CD8-positive, alpha-beta memory T cell (primary cell): Measurements from ENCODE around the gene CLCN7. TPM values are rescaled to one million over a fixed set of nuclear protein-coding genes. Genes with fewer than 3 reads are reported as not detected.

Source experiments
- CTCF ChIA-PET: fragments of 350-600 bp; sonication (Branson Sonifier 250); formaldehyde crosslinking; loops from one replicate; lab custom pipeline; 2021; ENCODE audit warnings: antibody characterized with exemption; lab: Charles Lee
- POLR2A ChIA-PET: fragments of 350-600 bp; sonication (Branson Sonifier 250); formaldehyde crosslinking; loops from one replicate; lab custom pipeline; 2021; ENCODE audit warnings: antibody characterized with exemption; lab: Charles Lee
- DNase-seq, 5 donors: peaks; one replicate each; pipeline versions ENCODE4 v3.0.0 to v3.0.0-alpha.2; 2020 to 2022; ENCODE audit warnings: mixed read lengths in 1 of 5
- H3K27ac ChIP-seq: one replicate; pipeline ENCODE4 v1.7.0; 2013; ENCODE audit warnings: low read depth, mild to moderate bottlenecking, low read length, moderate library complexity
- H3K27me3 ChIP-seq: 2 replicates; pipeline ENCODE4 v1.7.0; 2013; ENCODE audit warnings: low read length, mild to moderate bottlenecking; ENCODE audit not compliant: insufficient read depth, poor library complexity, severe bottlenecking
- H3K36me3 ChIP-seq: 2 replicates; pipeline ENCODE4 v1.7.0; 2013; ENCODE audit warnings: mild to moderate bottlenecking, low read length, moderate library complexity; ENCODE audit not compliant: insufficient read depth
- H3K4me1 ChIP-seq: 2 replicates; pipeline ENCODE4 v1.7.0; 2013; ENCODE audit warnings: mild to moderate bottlenecking, low read length, moderate library complexity; ENCODE audit not compliant: insufficient read depth
- H3K4me3 ChIP-seq: 2 replicates; pipeline ENCODE4 v1.7.0; 2013; ENCODE audit warnings: mild to moderate bottlenecking, low read length
- H3K9me3 ChIP-seq: 2 replicates; pipeline ENCODE4 v1.7.0; 2013; ENCODE audit warnings: mild to moderate bottlenecking, low read length
- H3K27ac Mint-ChIP-seq, 8 donors: one replicate each; pipeline ENCODE4 v1.8.0; 2020 to 2021; ENCODE audit warnings: mixed read lengths in 8 of 8, mild to moderate bottlenecking in 6 of 8, inconsistent platforms in 3 of 8, moderate library complexity in 3 of 8
- H3K27me3 Mint-ChIP-seq, 2 donors: one replicate each; pipeline ENCODE4 v1.8.0; 2020 to 2021; ENCODE audit warnings: mixed read lengths in 2 of 2, mild to moderate bottlenecking in 1 of 2, moderate library complexity in 1 of 2
- H3K36me3 Mint-ChIP-seq, 3 donors: one replicate each; pipeline ENCODE4 v1.8.0; 2020 to 2021; ENCODE audit warnings: mixed read lengths in 3 of 3, inconsistent platforms in 1 of 3, mild to moderate bottlenecking in 1 of 3
- H3K4me1 Mint-ChIP-seq, 3 donors: one replicate each; pipeline ENCODE4 v1.8.0; 2020 to 2021; ENCODE audit warnings: mixed read lengths in 3 of 3, inconsistent platforms in 1 of 3, mild to moderate bottlenecking in 1 of 3
- H3K4me3 Mint-ChIP-seq, 7 donors: one replicate each; pipeline ENCODE4 v1.8.0; 2020 to 2021; ENCODE audit warnings: mixed read lengths in 7 of 7, mild to moderate bottlenecking in 6 of 7, moderate library complexity in 4 of 7, inconsistent platforms in 2 of 7
- H3K9me3 Mint-ChIP-seq, 5 donors: one replicate each; pipeline ENCODE4 v1.8.0; 2020 to 2022; ENCODE audit warnings: mixed read lengths in 5 of 5, mild to moderate bottlenecking in 3 of 5, moderate library complexity in 2 of 5, inconsistent platforms in 1 of 5
- polyA plus RNA-seq: library from polyadenylated mRNA; unstranded; fragments of 300-500 nt; fragmentation: Illumina TruSeq; gene quantifications from one replicate; pipeline ENCODE4 v1.2.3, GENCODE V29; 2021
- total RNA-seq, 2 experiments: library from RNA; stranded (reverse); gene quantifications; one replicate each; pipeline ENCODE4 v1.2.3, GENCODE V29; 2021

Gene CLCN7
- total and polyA plus RNA-seq, 3 experiments from 2014 or later = 29.3 to 59.1 (median 52.8) TPM

- ChIA-PET CTCF (no interaction called here), POLR2A (no interaction called here)
- Histone ChIP-seq H3K27ac (no peak overlapping the region), H3K9me3 (no peaks in the 10 kb centered on the region), H3K4me3 (no peak overlapping the region), H3K27me3 (no peaks in the 10 kb centered on the region), H3K36me3 (no peaks in the 10 kb centered on the region), H3K4me1 (no peaks in the 10 kb centered on the region)
- no peak for DNase-seq
- Mint-ChIP-seq H3K27ac (peak overlapping the region in 2 of 8 donors; percentile 11 to 94), H3K4me1 (peaks cover 18 to 33% (median 22%) of the 10 kb centered on the region in 3 donors), H3K36me3 (peaks cover 0 to 24% (median 2%) of the 10 kb centered on the region in 3 donors), H3K9me3 (no peaks in the 10 kb centered on the region), H3K4me3 (no peak overlapping the region), H3K27me3 (no peaks in the 10 kb centered on the region)
These were observed 7.8 kb downstream of the CLCN7 start for GRCh38 chr16:1466968-1467521.

- no peaks in the 10 kb centered on the region for H3K36me3 ChIP-seq
- peaks cover 0 to 29% (median 3%) of the 10 kb centered on the region in 3 donors for H3K36me3 Mint-ChIP-seq
- no peak overlapping the region for H3K4me3 ChIP-seq
- ChIA-PET CTCF (no interaction called here), POLR2A (no interaction called here)
- H3K27ac ChIP-seq = no peak overlapping the region
- no peak overlapping the region for H3K4me3 Mint-ChIP-seq
- H3K9me3 Mint-ChIP-seq = no peaks in the 10 kb centered on the region
- H3K4me1 Mint-ChIP-seq = peaks cover 10 to 26% (median 16%) of the 10 kb centered on the region in 3 donors
- peak overlapping the region in 1 of 8 donors; percentile 79 for H3K27ac Mint-ChIP-seq
- no peak for DNase-seq
- H3K27me3 Mint-ChIP-seq = no peaks in the 10 kb centered on the region
- no peaks in the 10 kb centered on the region for H3K27me3 ChIP-seq
- H3K4me1 ChIP-seq = no peaks in the 10 kb centered on the region
- no peaks in the 10 kb centered on the region for H3K9me3 ChIP-seq
These were observed 8.8 kb downstream of the CLCN7 start for GRCh38 chr16:1466054-1466453.

GRCh38 chr16:1465567-1465915, 9.3 kb downstream of the CLCN7 start:
- Histone ChIP-seq H3K27ac (no peak overlapping the region), H3K36me3 (no peaks in the 10 kb centered on the region), H3K9me3 (no peaks in the 10 kb centered on the region), H3K4me1 (no peaks in the 10 kb centered on the region), H3K27me3 (no peaks in the 10 kb centered on the region), H3K4me3 (no peak overlapping the region)
- no peaks in the 10 kb centered on the region for H3K27me3 Mint-ChIP-seq
- H3K9me3 Mint-ChIP-seq = no peaks in the 10 kb centered on the region
- H3K27ac Mint-ChIP-seq = no peak overlapping the region
- peaks cover 10 to 21% (median 11%) of the 10 kb centered on the region in 3 donors for H3K4me1 Mint-ChIP-seq
- DNase-seq = no peak
- CTCF ChIA-PET = no interaction called here
- POLR2A ChIA-PET = no interaction called here
- no peak overlapping the region for H3K4me3 Mint-ChIP-seq
- H3K36me3 Mint-ChIP-seq = peaks cover 0 to 33% (median 3%) of the 10 kb centered on the region in 3 donors

- CTCF ChIA-PET = no interaction called here
- Histone ChIP-seq H3K4me3 (no peak overlapping the region), H3K36me3 (no peaks in the 10 kb centered on the region), H3K9me3 (no peaks in the 10 kb centered on the region), H3K27ac (no peak overlapping the region), H3K27me3 (no peaks in the 10 kb centered on the region), H3K4me1 (no peaks in the 10 kb centered on the region)
- H3K4me1 Mint-ChIP-seq = peaks cover 7 to 17% (median 10%) of the 10 kb centered on the region in 3 donors
- H3K9me3 Mint-ChIP-seq = no peaks in the 10 kb centered on the region
- DNase-seq = no peak
- H3K36me3 Mint-ChIP-seq = peaks cover 0 to 38% (median 3%) of the 10 kb centered on the region in 3 donors
- no peak overlapping the region for H3K4me3 Mint-ChIP-seq
- POLR2A ChIA-PET = no interaction called here
- no peaks in the 10 kb centered on the region for H3K27me3 Mint-ChIP-seq
- H3K27ac Mint-ChIP-seq = no peak overlapping the region
These were observed 9.8 kb downstream of the CLCN7 start for GRCh38 chr16:1464894-1465566.

- Histone ChIP-seq H3K27ac (no peak overlapping the region), H3K27me3 (no peaks in the 10 kb centered on the region), H3K36me3 (no peaks in the 10 kb centered on the region), H3K4me1 (no peaks in the 10 kb centered on the region), H3K4me3 (no peak overlapping the region), H3K9me3 (no peaks in the 10 kb centered on the region)
- Mint-ChIP-seq H3K4me3 (no peak overlapping the region), H3K9me3 (no peaks in the 10 kb centered on the region), H3K36me3 (peaks cover 0 to 40% (median 3%) of the 10 kb centered on the region in 3 donors), H3K27ac (no peak overlapping the region), H3K4me1 (peaks cover 3 to 12% (median 5%) of the 10 kb centered on the region in 3 donors), H3K27me3 (no peaks in the 10 kb centered on the region)
- DNase-seq = no peak
- ChIA-PET POLR2A (no interaction called here), CTCF (no interaction called here)
These were observed 10.5 kb downstream of the CLCN7 start for GRCh38 chr16:1464196-1464893.

GRCh38 chr16:1461146-1461545, 13.7 kb downstream of the CLCN7 start:
- ChIA-PET CTCF (no interaction called here), POLR2A (no interaction called here)
- Mint-ChIP-seq H3K4me1 (peaks cover 0 to 4% (median 0%) of the 10 kb centered on the region in 3 donors), H3K27me3 (no peaks in the 10 kb centered on the region), H3K4me3 (no peak overlapping the region), H3K9me3 (no peaks in the 10 kb centered on the region), H3K27ac (no peak overlapping the region), H3K36me3 (peaks cover 0 to 55% (median 3%) of the 10 kb centered on the region in 3 donors)
- no peak for DNase-seq
- H3K36me3 ChIP-seq = no peaks in the 10 kb centered on the region
- H3K4me1 ChIP-seq = no peaks in the 10 kb centered on the region
- H3K27me3 ChIP-seq = no peaks in the 10 kb centered on the region
- H3K9me3 ChIP-seq = no peaks in the 10 kb centered on the region
- no peak overlapping the region for H3K4me3 ChIP-seq
- no peak overlapping the region for H3K27ac ChIP-seq

- no peak overlapping the region for H3K4me3 ChIP-seq
- no peaks in the 10 kb centered on the region for H3K9me3 Mint-ChIP-seq
- H3K27me3 Mint-ChIP-seq = no peaks in the 10 kb centered on the region
- no peaks in the 10 kb centered on the region for H3K27me3 ChIP-seq
- peaks cover 0 to 59% (median 3%) of the 10 kb centered on the region in 3 donors for H3K36me3 Mint-ChIP-seq
- H3K9me3 ChIP-seq = no peaks in the 10 kb centered on the region
- no peak for DNase-seq
- H3K4me1 ChIP-seq = no peaks in the 10 kb centered on the region
- no peaks in the 10 kb centered on the region for H3K36me3 ChIP-seq
- H3K4me1 Mint-ChIP-seq = peaks cover 0 to 4% (median 0%) of the 10 kb centered on the region in 3 donors
- no peak overlapping the region for H3K27ac Mint-ChIP-seq
- ChIA-PET CTCF (no interaction called here), POLR2A (no interaction called here)
- no peak overlapping the region for H3K4me3 Mint-ChIP-seq
- no peak overlapping the region for H3K27ac ChIP-seq
These were observed 14.2 kb downstream of the CLCN7 start for GRCh38 chr16:1460602-1461138.

GRCh38 chr16:1459967-1460366, 14.9 kb downstream of the CLCN7 start:
- H3K4me3 Mint-ChIP-seq = no peak overlapping the region
- peaks cover 0 to 4% (median 0%) of the 10 kb centered on the region in 3 donors for H3K4me1 Mint-ChIP-seq
- ChIA-PET POLR2A (no interaction called here), CTCF (no interaction called here)
- H3K4me3 ChIP-seq = no peak overlapping the region
- H3K4me1 ChIP-seq = no peaks in the 10 kb centered on the region
- no peaks in the 10 kb centered on the region for H3K27me3 ChIP-seq
- no peak overlapping the region for H3K27ac ChIP-seq
- H3K27me3 Mint-ChIP-seq = no peaks in the 10 kb centered on the region
- peaks cover 0 to 63% (median 3%) of the 10 kb centered on the region in 3 donors for H3K36me3 Mint-ChIP-seq
- no peak for DNase-seq
- no peak overlapping the region for H3K27ac Mint-ChIP-seq
- no peaks in the 10 kb centered on the region for H3K9me3 Mint-ChIP-seq
- H3K9me3 ChIP-seq = no peaks in the 10 kb centered on the region
- H3K36me3 ChIP-seq = no peaks in the 10 kb centered on the region
